BLaER1 (cell line): ENCODE measurements around the gene SPDYA.

Experiments
- H3K27ac ChIP-seq: shearing (Covaris generic); formaldehyde crosslinking; 2 replicates; pipeline ENCODE4 v1.8.1; 2022
- H3K27me3 ChIP-seq: shearing (Covaris generic); formaldehyde crosslinking; 2 replicates; pipeline ENCODE4 v1.8.1; 2022
- H3K36me3 ChIP-seq: shearing (Covaris generic); formaldehyde crosslinking; 2 replicates; pipeline ENCODE4 v1.8.1; 2022
- H3K4me1 ChIP-seq: shearing (Covaris generic); formaldehyde crosslinking; 2 replicates; pipeline ENCODE4 v1.8.1; 2022
- H3K4me2 ChIP-seq: shearing (Covaris generic); formaldehyde crosslinking; 2 replicates; pipeline ENCODE4 v1.8.1; 2022
- H3K4me3 ChIP-seq: shearing (Covaris generic); formaldehyde crosslinking; 2 replicates; pipeline ENCODE4 v1.8.1; 2022
- H3K9ac ChIP-seq: shearing (Covaris generic); formaldehyde crosslinking; 2 replicates; pipeline ENCODE4 v1.8.1; 2022
- H3K9me3 ChIP-seq: shearing (Covaris generic); formaldehyde crosslinking; 2 replicates; pipeline ENCODE4 v1.8.1; 2022
- H4K20me1 ChIP-seq: shearing (Covaris generic); formaldehyde crosslinking; 2 replicates; pipeline ENCODE4 v1.8.1; 2022
- Cebpa-rat ChIP-seq: shearing (Covaris generic); IDR thresholded peaks from 2 replicates; pipeline ENCODE4 v1.8.1; 2022

SPDYA gene

GRCh38 chr2:28869494-28870145, 59.0 kb downstream of the SPDYA start:
- no peak for TF ChIP-seq Cebpa-rat
- Histone ChIP-seq H3K9me3 (no peaks in the 10 kb centered on the region), H3K27me3 (no peaks in the 10 kb centered on the region), H3K4me2 (peak overlapping the region; percentile 94), H3K4me1 (peaks cover 40% of the 10 kb centered on the region), H4K20me1 (peaks cover 42% of the 10 kb centered on the region), H3K27ac (peak overlapping the region; percentile 68), H3K36me3 (peaks cover 24% of the 10 kb centered on the region), H3K9ac (peak overlapping the region; percentile 86), H3K4me3 (peak overlapping the region; percentile 77)

- no peak for TF ChIP-seq Cebpa-rat
- Histone ChIP-seq H3K27me3 (no peaks in the 10 kb centered on the region), H3K4me1 (peaks cover 40% of the 10 kb centered on the region), H3K9ac (peak within 1 kb of the TSS; percentile 86), H3K27ac (peak within 1 kb of the TSS; percentile 68), H3K4me3 (peak within 1 kb of the TSS; percentile 77), H3K36me3 (peaks cover 17% of the 10 kb centered on the region), H3K4me2 (peak within 1 kb of the TSS; percentile 94), H4K20me1 (peaks cover 35% of the 10 kb centered on the region), H3K9me3 (no peaks in the 10 kb centered on the region)
Observed at GRCh38 chr2:28870146-28870891, 59.7 kb downstream of the SPDYA start, which contains the start of gene TRMT61B. Gene TRMT61B, minus strand, starts transcription at chr2:28870309. Its CDS starts 32 bp downstream, at chr2:28870277.

- Histone ChIP-seq H3K4me3 (no peak overlapping the region), H3K27ac (no peak overlapping the region), H3K9ac (no peak overlapping the region), H3K36me3 (peaks cover 7% of the 10 kb centered on the region), H3K9me3 (no peaks in the 10 kb centered on the region), H3K4me2 (no peak overlapping the region), H3K27me3 (no peaks in the 10 kb centered on the region), H3K4me1 (peaks cover 34% of the 10 kb centered on the region), H4K20me1 (peaks cover 24% of the 10 kb centered on the region)
- no peak for TF ChIP-seq Cebpa-rat
Observed at GRCh38 chr2:28871620-28872019, 61.0 kb downstream of the SPDYA start.

- no peaks in the 10 kb centered on the region for H3K36me3 ChIP-seq
- no peak overlapping the region for H3K4me2 ChIP-seq
- TF ChIP-seq Cebpa-rat, result no peak
- no peak overlapping the region for H3K9ac ChIP-seq
- H3K27ac ChIP-seq, result no peak overlapping the region
- no peak overlapping the region for H3K4me3 ChIP-seq
- H3K4me1 ChIP-seq, result no peaks in the 10 kb centered on the region
- H4K20me1 ChIP-seq, result no peaks in the 10 kb centered on the region
- no peaks in the 10 kb centered on the region for H3K27me3 ChIP-seq
- H3K9me3 ChIP-seq, result no peaks in the 10 kb centered on the region
Observed at GRCh38 chr2:28880193-28880592, 69.6 kb downstream of the SPDYA start.

DNA sequence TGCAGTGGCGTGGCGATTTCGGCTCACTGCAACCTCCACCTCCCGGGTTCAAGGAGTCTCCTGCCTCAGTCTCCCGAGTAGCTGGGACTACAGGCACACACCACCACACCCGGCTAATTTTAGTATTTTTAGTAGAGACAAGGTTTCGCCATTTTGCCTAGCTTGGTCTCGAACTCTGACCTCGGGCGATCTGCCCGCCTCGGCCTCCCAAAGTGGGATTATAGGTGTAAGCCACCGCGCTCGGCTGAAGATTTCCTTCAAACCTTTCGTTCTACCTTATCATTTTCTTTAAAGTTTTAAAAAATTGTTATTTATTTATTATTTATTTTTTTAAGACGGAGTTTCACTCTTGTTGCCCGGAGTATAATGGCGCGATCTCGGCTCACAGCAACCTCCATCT, 82.9 kb downstream of the SPDYA start:
- H3K9me3 ChIP-seq, result no peaks in the 10 kb centered on the region
- no peak overlapping the region for H3K27ac ChIP-seq
- H3K4me3 ChIP-seq, result peak overlapping the region; percentile 97; the same call in 1 of the 2 replicates
- H3K4me1 ChIP-seq, result peaks cover 27% of the 10 kb centered on the region
- peaks cover 39% of the 10 kb centered on the region for H4K20me1 ChIP-seq
- H3K36me3 ChIP-seq, result no peaks in the 10 kb centered on the region
- TF ChIP-seq Cebpa-rat, result no peak
- H3K9ac ChIP-seq, result no peak overlapping the region
- H3K4me2 ChIP-seq, result no peak overlapping the region
- no peaks in the 10 kb centered on the region for H3K27me3 ChIP-seq

DNA sequence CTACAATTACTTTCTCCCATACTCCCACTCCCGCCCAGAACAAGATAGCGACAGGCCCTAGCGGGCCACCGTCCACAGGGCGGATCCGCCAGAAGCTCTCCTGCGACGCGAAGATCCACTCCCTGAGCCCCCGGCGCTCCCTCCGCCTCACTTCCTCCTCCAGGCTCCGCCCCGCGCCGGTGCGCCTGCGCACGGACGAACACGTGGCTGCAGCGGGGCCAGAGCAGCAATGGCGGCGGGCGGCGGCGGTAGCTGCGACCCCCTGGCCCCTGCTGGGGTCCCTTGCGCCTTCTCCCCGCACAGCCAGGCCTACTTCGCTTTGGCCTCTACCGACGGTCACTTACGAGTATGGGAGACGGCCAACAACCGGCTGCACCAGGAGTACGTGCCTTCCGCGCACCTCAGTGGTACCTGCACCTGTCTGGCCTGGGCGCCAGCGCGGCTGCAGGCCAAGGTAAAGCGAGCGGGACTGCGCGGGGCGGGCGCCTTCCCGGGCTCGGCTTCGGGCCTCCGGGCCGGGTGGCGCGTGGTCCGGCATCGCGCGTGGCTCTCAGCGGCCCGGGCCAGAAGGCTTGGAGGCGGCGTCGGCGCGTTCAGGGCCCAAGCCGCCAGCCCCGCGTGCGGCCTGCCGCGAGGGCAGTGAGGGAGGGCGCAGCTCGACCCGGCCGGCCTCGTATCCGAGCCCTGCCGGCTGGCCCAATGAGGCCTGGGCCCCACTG, 84.0 kb downstream of the SPDYA start, which contains the start of gene WDR43:
WDR43 (plus strand) TSS at position 198 of the 719 bp plus-strand sequence; CDS start at position 230, 32 bp downstream.
- TF ChIP-seq Cebpa-rat, result no peak
- Histone ChIP-seq H3K4me2 (peak within 1 kb of the TSS; percentile 95), H3K4me3 (peak within 1 kb of the TSS; percentile 97), H3K36me3 (no peaks in the 10 kb centered on the region), H3K27ac (peak within 1 kb of the TSS; percentile 99), H3K9me3 (no peaks in the 10 kb centered on the region), H3K4me1 (peaks cover 35% of the 10 kb centered on the region), H3K9ac (peak within 1 kb of the TSS; percentile 99), H3K27me3 (no peaks in the 10 kb centered on the region), H4K20me1 (peaks cover 51% of the 10 kb centered on the region)

- H3K4me2 ChIP-seq, result peak overlapping the region; percentile 95
- H3K36me3 ChIP-seq, result no peaks in the 10 kb centered on the region
- H4K20me1 ChIP-seq, result peaks cover 58% of the 10 kb centered on the region
Observed at GRCh38 chr2:28895189-28895893, 84.7 kb downstream of the SPDYA start.

GRCh38 chr2:28896906-28897305, 86.3 kb downstream of the SPDYA start:
- H3K4me3 ChIP-seq, result peak overlapping the region; percentile 97
- H4K20me1 ChIP-seq, result peaks cover 73% of the 10 kb centered on the region
- H3K27me3 ChIP-seq, result no peaks in the 10 kb centered on the region
- H3K9me3 ChIP-seq, result no peaks in the 10 kb centered on the region
- H3K36me3 ChIP-seq, result peaks cover 11% of the 10 kb centered on the region
- peak overlapping the region; percentile 95 for H3K4me2 ChIP-seq
- H3K9ac ChIP-seq, result peak overlapping the region; percentile 99; the same call in 1 of the 2 replicates
- TF ChIP-seq Cebpa-rat, result no peak
- no peak overlapping the region for H3K27ac ChIP-seq
- H3K4me1 ChIP-seq, result peaks cover 40% of the 10 kb centered on the region

More at GRCh38 chr2:28895189-28895893, 84.7 kb downstream of the SPDYA start:
- Histone ChIP-seq H3K4me3 (peak overlapping the region; percentile 97), H3K27ac (peak overlapping the region; percentile 99), H3K27me3 (no peaks in the 10 kb centered on the region), H3K4me1 (peaks cover 35% of the 10 kb centered on the region), H3K9ac (peak overlapping the region; percentile 99), H3K9me3 (no peaks in the 10 kb centered on the region)
- no peak for TF ChIP-seq Cebpa-rat

GRCh38 chr2:28898048-28898447, 87.4 kb downstream of the SPDYA start:
- no peak for TF ChIP-seq Cebpa-rat
- peaks cover 85% of the 10 kb centered on the region for H4K20me1 ChIP-seq
- H3K27me3 ChIP-seq, result no peaks in the 10 kb centered on the region
- H3K9ac ChIP-seq, result no peak overlapping the region
- peaks cover 23% of the 10 kb centered on the region for H3K36me3 ChIP-seq
- no peak overlapping the region for H3K4me3 ChIP-seq
- peak overlapping the region; percentile 95 for H3K4me2 ChIP-seq
- peaks cover 40% of the 10 kb centered on the region for H3K4me1 ChIP-seq
- H3K9me3 ChIP-seq, result no peaks in the 10 kb centered on the region
- no peak overlapping the region for H3K27ac ChIP-seq
